Activated T-cell treated with anti-CD3 and anti-CD28 coated beads for 48 hours (primary cell): ENCODE results near the gene ELMO2.
"Not testable (repeated sequence)": the region's sequence is repeated elsewhere in the genome, so short reads cannot be mapped to it uniquely, and the experiment has no call there.

Experiments used
- DNase-seq: peaks from one replicate; pipeline ENCODE4 v3.0.0-alpha.2; 2020; ENCODE audit warnings: low read depth

The ELMO2 gene

DNA sequence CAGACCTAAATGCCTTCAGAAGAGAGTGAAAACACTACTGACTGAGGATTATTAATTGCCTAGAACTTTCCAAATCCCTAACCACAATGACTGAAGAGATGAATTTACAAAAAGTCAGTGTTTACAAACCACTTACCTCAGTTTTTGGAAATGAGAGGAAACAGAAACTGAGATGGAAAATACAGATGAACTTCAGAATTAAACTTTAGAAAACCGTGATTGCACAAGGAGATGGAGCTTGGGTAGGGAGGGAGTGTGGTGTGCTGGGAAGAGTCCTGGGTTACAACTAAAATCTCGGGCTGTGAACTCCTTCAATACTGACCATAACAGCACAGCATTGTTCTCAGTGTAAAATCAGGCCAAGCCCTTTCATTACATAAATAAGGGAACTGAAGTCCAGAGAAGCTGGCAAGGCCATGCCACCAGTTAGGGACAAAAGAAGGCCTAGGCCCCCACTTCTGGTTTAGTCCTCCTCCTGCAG, 4.0 kb downstream of the ELMO2 start:
- no peak for DNase-seq

DNA sequence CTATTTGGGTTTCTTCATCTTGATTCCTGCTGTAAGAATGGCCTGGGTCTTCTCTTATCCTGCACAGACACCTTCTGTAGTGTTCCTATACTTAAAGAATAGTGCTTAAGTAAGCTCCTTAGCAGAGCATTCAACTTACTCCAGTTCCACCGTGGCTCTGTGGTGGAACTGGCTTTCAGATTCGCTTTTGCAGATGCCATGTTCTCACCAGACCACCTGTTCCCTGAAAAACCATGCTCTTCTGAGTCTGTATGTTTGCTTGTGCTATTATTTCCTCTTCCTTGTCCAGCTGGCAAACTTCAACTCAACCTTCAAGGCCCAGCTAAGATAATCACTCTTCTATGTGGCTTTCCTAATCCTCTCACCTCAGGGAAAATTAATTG, 4.9 kb downstream of the ELMO2 start:
- DNase-seq = no peak

DNA sequence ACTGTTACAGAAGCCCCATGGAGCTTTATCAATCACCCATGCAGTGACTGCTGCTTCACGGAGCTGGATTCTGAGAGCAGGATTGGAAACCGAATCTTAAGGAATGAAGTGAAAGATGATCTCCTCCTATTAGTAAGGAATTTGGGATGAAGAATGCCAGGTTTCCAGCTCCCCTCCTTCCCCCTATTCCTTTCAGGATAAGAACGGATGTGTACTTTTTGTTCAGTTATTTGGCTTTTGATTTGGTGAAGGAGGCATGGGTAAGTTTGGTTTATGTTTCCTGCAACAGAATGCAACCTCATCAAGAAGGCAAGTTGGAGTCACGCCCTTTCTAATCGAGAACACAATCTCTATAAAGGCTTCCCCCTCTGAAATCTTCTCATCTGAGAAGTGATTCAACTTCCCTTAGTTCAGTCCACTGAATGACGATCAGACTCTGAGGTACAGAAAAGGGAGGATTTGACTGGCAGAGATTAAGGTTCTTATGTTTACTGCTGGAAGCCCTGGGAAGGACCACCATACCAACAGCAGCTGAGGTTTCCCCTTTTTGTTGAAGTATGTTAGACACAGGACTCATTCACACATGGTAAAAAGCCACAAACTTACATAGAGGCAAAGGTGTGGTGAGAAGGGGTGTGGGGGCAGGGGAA, 5.5 kb downstream of the ELMO2 start:
- DNase-seq = no peak

DNA sequence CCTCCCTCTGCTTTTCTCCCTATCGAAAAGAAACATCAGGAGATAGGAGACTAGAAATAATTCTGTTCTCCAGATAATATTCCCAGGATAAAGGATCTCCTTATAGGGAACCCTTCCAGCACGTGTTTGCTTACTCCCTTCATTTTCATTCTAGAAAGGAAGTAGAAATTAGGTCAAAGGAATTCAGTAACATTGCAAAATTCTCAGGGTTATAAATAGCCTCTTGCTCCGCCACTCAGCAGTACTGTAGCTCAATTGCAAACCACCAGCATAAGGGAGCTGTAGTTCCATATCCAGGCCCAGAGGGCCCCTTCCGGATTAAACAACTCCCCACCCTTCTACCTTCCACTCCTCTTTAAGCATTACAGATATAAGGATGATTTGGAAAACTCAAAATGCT, 6.2 kb downstream of the ELMO2 start:
- DNase-seq = no peak

DNA sequence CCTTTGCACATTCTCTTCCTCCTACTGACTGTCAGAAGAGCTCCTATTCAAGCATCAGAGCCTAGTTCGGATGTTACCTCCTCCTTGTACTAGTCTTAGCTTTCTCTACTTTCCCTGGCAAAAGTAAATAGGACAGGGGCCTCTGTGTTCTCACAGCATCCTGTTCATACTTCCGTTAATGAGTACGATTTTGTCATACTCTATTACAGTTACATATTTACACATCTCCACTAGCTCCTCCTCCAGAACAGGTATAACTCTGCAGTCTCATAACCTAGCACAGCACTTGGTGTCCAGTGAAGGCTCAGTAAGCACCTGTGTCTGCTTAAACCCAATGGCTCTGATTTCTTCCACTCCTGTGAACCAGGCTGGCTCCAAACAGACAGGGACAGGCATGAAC, 7.0 kb downstream of the ELMO2 start:
- DNase-seq = no peak

DNA sequence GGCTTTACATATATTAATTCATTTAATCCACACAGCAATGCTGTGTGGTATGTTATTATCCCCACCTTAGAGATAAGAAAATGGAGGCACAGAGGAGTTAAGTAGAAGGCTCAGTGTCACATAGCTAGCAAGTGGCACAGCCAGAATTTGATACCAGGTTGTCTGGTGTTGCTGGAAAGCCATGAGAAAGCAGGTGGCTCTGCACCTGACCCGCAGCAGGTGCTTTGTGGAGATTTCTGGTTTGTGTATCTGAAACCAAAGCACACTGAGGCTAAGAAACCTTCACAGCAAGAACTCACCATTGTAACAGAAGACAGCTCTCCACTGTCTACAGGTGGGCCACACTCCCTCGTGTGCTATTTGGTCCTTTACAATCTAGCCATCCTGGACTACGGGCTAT, 7.5 kb downstream of the ELMO2 start:
- no peak for DNase-seq

DNA sequence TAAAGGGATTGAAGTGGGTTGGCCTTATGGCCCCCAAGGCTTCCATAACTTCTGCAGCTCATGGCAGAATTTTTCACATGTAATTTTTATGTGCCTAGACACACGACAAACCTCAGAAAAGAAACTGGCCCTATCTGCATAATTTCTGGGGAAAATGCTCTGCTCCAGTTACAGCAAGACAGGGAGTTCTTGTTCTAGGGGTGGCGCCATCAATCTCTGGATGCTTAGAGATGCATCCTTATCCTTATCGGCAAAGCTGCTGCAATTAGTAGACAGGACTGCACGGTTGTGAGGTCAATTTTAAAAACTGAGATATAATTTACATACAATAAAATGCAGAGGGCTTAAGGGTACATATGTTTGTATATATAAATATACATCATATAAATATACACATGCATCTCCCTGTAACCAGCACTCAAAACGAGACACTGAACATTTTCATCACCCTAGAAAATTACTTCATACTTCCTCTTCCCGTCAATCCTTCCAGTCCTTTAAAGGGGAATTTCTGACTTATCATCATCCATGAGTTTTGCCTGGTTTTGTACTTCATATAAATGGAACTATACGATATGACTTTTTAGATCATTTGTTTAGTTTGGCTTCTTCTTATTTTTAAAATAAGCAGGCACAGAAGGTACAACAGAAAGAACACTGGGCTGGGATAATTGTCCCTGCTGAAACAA, 10.2 kb downstream of the ELMO2 start:
- DNase-seq = no peak

DNA sequence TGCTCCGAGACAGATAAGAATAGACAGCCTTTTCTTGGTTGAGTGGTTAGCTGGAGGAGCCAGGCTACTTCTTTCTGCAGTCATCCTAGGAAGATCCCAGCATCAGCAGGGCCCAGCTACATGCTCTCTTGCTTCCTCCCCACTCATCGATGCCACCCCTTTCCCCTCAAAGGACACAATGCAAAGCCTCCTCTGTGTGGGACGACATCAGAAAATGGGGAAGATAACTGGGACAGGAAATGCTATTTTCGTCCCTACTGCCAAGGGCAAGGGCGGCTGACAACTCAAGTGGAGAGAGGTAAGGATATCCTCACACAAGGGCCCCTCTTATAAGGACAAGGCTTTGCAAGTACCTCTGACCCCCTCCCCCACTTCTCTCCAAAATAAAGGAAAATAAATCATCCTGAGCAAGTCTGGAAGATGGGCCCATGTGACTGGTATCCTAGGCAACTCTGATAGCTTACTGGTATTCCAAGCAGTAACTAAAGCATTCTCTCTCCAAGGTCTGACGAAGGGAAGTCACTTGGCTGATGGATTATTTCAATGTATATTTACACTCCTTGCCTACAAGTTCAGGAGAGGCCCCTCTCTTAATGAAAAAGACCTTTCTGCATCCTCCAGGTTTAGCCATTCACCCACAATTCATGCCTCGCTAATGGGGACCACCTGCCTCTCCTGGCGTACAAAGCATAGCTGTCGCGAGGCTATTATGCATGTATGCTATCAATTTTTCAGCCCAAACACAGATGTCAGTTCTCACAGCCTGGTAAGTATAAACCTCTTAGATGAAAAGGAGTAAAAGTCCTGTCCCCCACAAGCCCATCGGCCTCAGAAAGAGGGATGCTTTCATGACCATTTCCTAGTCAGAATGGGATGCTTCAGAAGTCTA, 11.3 kb downstream of the ELMO2 start:
- no peak for DNase-seq

DNA sequence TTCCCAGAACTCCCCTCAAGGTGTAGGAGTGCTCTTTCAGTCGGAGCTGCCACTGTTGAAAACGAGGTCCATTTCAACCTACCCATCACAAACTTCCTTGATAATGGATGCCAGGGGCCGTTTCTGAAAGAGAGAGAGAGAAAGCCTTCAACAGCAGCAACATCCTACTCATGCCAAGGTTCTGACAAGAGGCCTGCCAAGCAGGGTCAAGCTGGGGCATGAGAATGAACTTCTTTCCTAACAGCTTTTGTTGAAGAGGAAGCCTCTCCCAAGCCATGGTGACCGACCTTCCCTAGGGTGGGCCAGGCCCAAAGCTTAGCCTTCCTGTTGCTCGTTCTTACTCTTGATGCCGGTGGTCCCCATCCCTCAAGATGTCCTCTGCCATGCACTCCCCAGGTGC, 12.4 kb downstream of the ELMO2 start:
- no peak for DNase-seq

DNA sequence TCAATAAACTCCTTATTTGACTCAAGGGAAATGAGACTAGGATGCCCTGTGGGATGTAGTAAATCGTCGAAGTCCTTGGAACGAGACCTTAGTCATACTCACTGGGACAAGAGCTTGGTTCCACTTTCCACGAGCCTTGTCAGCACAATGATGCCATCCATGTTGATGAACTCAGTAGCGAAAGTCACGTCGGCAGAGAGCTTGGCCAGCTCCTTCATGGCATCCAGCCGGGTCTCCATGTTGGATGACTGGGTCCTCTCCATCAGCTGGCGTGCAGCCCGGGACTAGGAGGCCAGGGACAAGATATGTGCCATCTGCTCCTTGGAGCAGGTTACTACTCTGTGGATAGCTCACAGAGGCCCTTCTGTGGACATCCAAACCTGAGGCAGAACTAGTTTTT, 17.5 kb downstream of the ELMO2 start:
- no peak for DNase-seq

DNA sequence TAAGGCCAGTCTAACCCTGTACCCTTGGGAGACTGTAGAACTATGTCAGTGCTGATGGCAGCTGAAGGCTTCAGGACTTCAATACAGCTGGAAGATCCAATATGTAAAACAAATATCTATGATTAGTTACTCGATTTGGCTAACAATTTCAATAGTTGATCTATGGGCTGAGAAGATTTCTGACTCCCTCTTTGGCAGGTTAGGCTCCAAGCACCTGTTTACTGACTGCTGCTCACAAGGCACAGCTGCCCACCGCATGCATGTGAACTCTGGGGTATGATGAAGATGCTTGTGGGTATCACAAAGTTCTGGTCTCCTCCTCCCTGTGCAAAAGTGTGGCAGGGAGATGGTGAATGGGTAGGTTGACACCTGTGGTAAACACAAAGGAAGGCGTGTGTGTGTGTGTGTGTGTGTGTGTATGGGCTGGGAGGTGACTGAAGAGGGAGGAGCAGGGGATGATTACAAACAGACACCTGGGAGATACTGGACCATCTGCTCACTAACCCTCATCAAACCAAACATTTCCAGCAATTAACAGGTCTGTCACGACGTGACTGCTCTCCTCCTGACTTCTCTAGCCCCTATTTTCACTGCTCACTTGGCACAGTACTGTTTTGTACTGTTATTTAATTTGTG, 18.1 kb downstream of the ELMO2 start:
- no peak for DNase-seq

DNA sequence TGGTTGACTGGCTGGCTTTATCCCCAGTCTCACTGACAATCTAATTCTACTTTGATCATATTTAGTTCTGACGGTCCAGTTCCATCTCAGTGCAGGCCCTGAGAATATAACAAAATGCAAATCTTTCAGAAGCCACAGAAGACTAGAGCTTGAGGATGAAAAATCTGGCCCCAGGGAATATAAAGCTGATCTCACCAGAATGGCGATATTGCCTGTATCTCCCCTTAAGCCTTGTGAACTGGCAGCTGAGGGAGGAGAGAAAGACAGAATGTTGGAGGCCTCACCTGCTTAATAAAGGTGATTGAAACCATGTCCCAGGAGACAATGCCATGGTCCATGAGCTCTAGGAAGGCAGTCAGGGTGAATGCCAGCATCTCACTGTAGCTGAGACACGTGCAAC, 19.4 kb downstream of the ELMO2 start:
- not testable (repeated sequence) for DNase-seq

DNA sequence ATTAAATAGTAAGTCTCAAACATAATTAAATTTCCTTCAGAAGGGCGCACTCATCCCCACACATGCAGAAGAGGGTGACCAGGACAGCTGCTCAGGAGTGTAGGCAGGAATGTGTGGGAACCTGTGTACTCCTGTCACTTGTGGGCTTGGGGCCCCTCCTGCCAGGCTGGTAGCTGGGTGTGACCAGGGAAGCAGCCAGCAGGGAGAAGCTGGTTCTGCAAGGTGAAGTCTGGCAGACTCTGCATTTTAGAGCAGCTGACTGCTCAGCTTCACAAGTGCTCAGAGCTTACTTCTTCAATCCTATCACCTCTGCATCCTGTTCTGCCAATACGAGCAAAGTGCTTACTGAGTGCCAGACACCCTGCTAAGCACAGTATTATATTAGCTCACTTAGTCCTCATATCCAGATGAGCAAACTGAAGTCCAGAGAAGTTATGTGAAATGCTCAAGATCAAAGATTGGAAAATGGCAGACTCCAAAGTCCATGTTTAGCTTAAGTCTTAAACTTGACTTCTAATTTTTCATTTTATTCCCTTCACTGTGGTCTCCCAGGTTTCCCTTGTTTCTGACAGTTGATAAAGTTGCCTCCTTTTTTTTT, 27.9 kb downstream of the ELMO2 start:
- DNase-seq = no peak

DNA sequence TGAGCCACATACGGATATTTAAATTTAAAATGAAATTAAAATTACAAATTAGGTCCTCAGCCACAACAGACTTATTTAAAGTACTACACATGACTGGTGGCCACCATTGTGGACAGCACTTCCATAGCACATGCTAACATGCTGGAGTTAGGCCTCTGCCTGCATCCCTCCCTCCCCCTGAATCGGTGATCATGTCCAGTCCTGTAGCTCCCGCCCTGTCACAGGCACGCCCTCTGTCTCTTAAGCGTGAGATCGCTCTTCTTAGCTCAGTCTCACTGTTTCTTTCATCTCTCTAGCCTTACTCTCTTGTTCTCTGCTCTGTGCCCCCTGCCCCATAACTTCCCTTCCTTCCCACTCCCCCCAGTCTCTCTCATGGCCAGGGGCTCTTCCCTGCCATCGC, 28.9 kb downstream of the ELMO2 start:
- no peak for DNase-seq

DNA sequence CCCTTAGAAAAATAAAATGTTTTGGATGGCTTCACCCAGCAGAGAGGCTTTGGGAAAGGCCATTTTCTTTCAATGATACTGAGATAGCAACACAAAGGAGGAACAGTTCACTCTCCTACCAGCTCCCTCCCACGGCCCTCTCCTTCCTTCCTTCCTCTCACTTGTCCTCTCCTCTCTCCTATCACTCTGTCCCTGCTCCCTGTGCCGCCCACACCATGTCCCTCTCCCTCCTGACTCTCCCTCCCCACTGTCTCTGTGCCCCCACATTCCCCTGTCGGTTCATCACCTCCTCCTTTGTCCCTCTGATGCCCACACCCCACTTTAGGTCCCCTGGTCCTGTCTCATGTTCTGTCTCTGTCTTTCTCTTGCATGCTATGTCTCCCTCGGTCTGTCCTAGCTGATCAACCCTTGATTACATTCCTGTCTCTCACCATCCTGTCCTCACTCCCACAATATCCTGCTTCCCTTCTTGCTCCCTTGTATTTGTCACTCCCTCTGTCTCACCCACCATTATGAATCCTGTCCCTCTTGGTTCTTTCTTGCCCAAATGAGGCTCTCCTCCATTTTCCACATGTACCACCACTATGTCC, 30.1 kb downstream of the ELMO2 start:
- DNase-seq = no peak

DNA sequence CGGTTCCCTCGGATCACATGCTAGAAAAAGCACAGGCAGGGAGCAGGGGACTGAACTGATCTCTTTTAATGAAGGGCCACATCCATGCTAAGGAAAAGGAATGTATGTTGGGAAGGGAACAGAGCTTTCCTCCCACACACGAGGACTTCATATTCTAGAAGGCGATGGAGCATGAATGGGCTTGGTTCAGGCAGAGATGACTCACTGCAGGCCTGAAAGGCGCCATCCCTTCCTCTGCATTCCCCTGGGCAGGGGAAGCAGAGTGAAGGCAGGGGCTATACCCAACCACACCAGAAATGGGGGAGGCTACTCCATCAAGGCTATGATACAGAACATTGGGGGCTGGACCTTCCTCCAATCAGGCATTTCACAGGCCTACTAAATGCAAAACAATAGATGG, 30.6 kb downstream of the ELMO2 start:
- DNase-seq = no peak

DNA sequence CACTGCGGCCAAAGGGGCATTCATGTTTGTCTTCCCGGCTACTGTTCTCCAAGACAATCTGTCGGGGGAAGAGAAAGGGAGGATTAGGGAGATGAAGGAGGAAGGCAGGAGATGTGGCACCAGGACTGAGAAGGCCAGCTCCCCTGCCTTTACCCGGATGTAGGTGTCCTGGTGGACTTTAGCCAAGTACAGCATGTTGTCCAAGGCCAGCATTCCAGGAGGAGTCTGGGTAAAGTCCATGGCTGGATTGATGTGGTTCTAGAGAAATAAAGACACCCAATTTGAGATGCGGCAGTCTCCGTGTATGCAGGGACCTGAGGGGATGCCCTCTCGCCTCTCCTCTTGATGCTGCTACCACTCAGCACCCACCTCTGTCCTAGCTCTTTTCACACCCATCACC, 32.0 kb downstream of the ELMO2 start:
- DNase-seq = no peak

DNA sequence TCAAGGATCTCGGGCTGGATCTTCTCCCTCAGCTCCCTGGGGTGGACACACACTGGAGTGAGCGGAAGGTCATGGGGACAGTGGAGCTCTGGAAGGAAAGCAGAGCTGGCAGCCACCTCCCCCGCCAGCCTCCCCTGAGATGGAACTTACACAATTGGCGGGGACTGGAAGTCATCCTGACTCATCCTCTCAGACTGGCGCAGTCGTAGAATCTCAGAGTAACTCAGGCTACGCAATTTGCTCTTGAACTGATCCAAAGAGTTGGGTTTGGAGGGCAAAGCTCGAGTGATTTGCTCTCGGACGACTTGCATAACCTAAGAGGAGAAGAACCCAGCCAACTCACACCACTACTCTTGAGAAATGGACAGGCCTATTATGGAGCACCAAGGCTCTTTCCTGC, 34.8 kb downstream of the ELMO2 start:
- DNase-seq = no peak

DNA sequence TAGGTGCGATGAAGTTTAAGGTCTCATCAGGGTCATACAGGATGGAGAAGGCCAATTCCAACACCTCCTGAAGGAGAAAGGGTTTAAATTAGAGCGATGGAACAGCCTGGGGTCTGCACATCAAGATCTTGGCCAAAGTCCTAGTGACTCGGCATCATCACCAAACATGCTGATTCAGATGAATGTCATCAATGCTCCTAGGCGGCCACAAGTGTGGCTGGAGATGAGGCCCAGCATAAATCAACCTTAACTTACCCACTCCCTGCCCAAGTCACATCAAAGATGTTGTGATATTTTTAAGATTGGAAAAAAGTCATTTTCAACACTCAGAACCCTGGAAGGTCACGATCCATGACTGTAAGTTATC, 37.5 kb downstream of the ELMO2 start:
- no peak for DNase-seq

DNA sequence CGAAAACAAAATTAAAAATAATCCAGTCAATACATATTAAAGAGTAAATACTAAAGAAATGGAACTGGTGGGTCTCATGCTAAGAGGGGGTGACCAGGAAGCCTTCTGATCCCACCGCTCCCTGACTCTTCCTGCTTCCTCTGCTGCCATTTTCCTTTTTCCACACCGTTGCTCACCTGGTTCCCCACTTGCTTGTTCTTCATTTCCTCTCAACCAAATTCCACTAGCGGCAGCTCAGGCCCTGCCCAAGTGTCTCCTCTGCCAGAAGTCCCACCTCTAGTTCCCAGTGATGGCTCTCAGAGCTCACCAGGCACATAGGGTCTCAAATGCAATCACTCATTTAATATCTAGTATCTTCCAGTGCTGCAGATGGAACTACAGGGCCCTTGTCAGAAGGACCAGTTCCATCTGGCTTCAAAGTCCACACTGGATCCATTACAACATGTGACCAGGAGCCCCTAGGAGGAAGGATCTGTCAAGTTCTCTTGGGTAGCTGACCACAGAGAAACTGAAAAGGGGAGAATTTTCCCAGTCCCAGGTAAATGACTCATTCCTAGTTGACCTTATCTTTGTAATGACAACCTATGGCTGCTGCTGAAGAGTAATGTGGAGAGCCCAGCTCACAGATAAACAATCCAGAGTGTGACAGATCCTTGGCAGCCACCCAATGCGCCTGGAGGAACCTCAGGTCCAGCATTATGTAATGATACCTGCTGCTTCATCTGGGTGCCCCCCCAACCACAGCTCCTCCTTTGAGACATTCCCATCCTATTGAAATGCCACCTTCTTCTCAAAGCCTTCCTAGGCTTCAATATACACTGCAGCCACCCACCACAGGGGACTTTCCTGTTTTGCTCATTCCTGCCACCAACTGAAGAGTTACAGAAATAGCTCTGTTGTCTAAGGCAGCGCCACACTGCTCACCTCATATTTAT, 38.2 kb downstream of the ELMO2 start:
- DNase-seq = no peak

DNA sequence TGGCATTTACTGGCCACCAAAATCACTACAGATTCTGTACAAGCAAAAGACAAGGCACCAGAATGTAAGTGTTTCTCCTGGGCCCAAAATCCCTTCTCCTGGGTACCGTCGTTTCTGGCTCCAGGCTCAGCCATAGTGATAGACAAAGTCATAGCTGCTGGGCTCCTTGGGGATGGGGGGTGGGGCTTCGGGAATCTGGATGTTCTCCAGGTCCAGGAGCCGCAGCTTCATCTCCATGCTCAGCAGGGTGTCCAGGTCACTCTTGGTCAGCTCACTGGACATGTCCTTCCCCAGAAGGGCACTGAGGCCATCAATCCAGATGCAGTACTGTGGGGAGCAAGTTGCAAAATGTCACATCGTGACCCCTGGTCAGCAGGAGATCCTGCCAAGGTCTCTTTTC, 39.2 kb downstream of the ELMO2 start:
- DNase-seq = no peak
